ENCODE measurements around the gene COL20A1.
A peak's percentile ranks its signal among the peaks of the same experiment; 100 is the strongest.
"Not testable (repeated sequence)": the region's sequence is repeated elsewhere in the genome, so short reads cannot be mapped to it uniquely, and the experiment has no call there.

Gene COL20A1

DNA sequence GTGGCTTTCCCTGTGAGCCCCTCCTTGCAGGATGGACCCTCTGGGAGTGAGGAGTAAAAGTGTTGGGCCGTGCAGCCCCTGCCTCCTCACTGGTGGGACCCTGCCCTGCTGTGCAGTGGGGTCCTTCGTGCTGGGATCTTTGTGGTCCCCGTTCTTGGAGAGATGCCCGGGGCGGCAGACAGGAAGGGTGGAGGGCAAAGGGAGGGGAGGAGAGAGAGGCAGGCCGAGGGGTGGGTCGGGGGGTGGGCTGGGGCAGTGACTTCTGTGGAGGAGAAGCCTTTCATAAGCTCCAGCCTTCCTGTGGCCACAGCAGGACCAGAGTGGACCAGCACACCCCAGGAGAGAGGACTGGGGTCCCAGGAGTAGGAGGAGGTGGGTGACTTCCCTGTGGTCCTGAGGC is at the start of gene COL20A1:
Gene COL20A1, plus strand, starts transcription at position 283 of the 400 bp plus-strand sequence. CDS start 1,922 bp downstream, outside the sequence.
- peak within 1 kb of the TSS; percentile 20 for H3K27ac Mint-ChIP-seq
- H3K9me3 Mint-ChIP-seq, result no peaks in the 10 kb centered on the region
- H3K36me3 Mint-ChIP-seq, result peaks cover 5 to 17% of the 10 kb centered on the region in 2 donors
- H3K27me3 Mint-ChIP-seq, result peaks cover 29 to 31% of the 10 kb centered on the region in 2 donors
- DNase-seq, result no peak
- H3K4me3 Mint-ChIP-seq, result no peak within 1 kb of the TSS
- H3K4me1 Mint-ChIP-seq, result peaks cover 7 to 9% of the 10 kb centered on the region in 2 donors
- ATAC-seq (replicated peaks), result no peak

- Mint-ChIP-seq H3K36me3 (no peaks in the 10 kb centered on the region), H3K27me3 (peaks cover 37 to 55% of the 10 kb centered on the region in 2 donors), H3K9me3 (no peaks in the 10 kb centered on the region), H3K4me1 (peaks cover 0 to 3% of the 10 kb centered on the region in 2 donors), H3K27ac (no peak overlapping the region), H3K4me3 (no peak overlapping the region)
- ATAC-seq (replicated peaks), result no peak
- DNase-seq, result no peak
Measured at GRCh38 chr20:63243604-63244247, 49.3 kb upstream of the COL20A1 start.

DNA sequence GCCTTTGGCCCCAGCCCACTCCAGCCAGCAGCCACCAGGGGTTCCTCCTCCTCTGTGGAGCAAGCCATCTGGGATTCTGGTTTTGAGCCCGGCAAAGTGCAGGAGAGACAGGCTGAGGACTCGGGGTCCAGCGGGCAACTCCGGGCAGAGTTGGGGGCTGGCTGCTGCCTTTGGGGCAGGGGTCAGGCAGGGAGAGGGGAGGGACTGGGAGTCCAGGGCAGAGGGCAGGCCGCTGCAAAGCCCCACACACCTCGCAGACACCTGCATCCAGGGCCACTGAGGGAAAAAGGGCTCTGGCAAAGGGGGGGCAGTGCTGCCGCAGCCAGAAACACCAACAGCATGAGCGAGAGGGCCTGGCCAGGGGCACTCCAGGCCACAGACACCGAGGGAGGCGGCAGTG is 48.5 kb upstream of the COL20A1 start:
- H3K27ac Mint-ChIP-seq, result peak overlapping the region; percentile 47
- DNase-seq, result no peak
- no peak overlapping the region for H3K4me3 Mint-ChIP-seq
- no peak for ATAC-seq (replicated peaks)
- no peaks in the 10 kb centered on the region for H3K36me3 Mint-ChIP-seq
- no peaks in the 10 kb centered on the region for H3K9me3 Mint-ChIP-seq
- peaks cover 5 to 7% of the 10 kb centered on the region in 2 donors for H3K4me1 Mint-ChIP-seq
- peaks cover 45 to 63% of the 10 kb centered on the region in 2 donors for H3K27me3 Mint-ChIP-seq

- H3K4me1 Mint-ChIP-seq, result peaks cover 9 to 16% of the 10 kb centered on the region in 2 donors
- no peak overlapping the region for H3K27ac Mint-ChIP-seq
- no peak overlapping the region for H3K4me3 Mint-ChIP-seq
- no peaks in the 10 kb centered on the region for H3K9me3 Mint-ChIP-seq
- peak; percentile 18 to 34 for ATAC-seq (replicated peaks)
- H3K27me3 Mint-ChIP-seq, result peaks cover 56 to 84% of the 10 kb centered on the region in 2 donors
- no peaks in the 10 kb centered on the region for H3K36me3 Mint-ChIP-seq
- no peak for DNase-seq
Measured at GRCh38 chr20:63246490-63247288, 46.3 kb upstream of the COL20A1 start.

DNA sequence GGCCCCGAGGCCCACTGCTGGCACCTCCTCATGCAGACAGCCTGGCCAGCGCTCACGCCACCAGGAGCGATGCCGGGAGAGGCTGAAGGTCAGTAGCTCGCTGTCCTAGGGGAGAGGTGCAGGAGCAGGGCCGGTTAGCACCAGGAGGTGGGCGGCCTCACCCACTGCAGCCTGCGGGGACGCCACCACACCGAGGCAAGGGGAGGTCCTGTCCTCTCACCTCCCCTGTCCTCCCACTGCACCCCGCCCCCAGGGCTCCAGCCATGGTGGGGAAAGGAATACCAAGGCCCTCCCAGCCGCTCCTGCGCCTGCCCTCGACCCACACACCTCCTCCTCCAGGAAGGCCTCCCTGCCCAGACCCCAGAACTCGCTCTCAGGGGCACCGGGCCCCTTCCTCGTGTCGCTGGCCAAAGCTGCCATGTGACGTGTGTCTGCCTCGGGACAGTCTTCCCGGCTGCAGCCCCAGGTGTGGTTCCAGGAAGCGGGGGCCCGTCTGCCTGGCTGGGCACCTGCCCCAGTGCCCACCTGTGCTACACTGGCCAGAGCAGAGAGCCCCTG is 45.2 kb upstream of the COL20A1 start:
- Mint-ChIP-seq H3K4me3 (no peak overlapping the region), H3K27me3 (peaks cover 62 to 88% of the 10 kb centered on the region in 2 donors), H3K27ac (no peak overlapping the region), H3K36me3 (no peaks in the 10 kb centered on the region), H3K4me1 (peaks cover 11 to 19% of the 10 kb centered on the region in 2 donors), H3K9me3 (no peaks in the 10 kb centered on the region)
- no peak for ATAC-seq (replicated peaks)
- no peak for DNase-seq

DNA sequence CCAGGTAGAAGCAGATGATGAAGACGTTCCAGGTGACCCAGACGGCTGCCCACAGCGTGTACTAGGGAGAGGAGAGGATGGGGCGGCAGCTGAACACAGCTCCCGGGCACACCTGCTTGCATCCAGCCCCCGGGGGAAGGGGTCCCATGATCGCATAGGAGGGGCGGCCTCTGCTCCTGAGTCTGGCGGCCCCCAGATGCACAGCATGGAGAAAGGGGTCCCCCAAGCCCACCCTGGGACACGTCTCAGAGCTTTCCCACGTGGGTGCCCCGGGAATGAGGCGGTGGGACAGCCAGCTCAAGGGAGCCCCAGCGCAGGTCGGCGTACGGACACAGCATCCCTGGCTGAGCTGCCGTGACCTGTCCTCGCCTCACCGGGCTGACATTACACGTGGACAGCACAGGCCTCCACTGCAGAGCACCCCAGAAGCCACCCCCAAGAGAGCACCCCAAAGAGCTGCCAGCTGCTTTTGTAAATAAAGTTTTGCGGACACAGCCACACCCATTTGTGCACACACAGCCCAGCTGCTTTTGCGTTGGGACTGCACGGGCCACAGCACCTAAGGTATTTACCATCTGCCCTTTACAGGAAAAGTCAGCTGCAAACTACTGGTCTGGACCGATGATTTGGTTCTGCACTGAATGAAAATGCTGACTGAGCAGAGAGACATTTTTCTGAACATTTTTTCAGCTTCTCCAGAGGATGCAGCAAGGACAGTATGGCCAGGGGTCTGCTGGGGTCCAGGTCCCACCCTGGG is 44.0 kb upstream of the COL20A1 start:
- H3K36me3 Mint-ChIP-seq, result no peaks in the 10 kb centered on the region
- no peak overlapping the region for H3K27ac Mint-ChIP-seq
- peaks cover 62 to 91% of the 10 kb centered on the region in 2 donors for H3K27me3 Mint-ChIP-seq
- DNase-seq (no peak), ATAC-seq (replicated peaks) (no peak)
- H3K4me1 Mint-ChIP-seq, result peaks cover 16 to 30% of the 10 kb centered on the region in 2 donors
- H3K9me3 Mint-ChIP-seq, result no peaks in the 10 kb centered on the region
- H3K4me3 Mint-ChIP-seq, result no peak overlapping the region

- no peak for DNase-seq
- Mint-ChIP-seq H3K27me3 (peaks cover 60 to 87% of the 10 kb centered on the region in 2 donors), H3K27ac (no peak overlapping the region), H3K36me3 (no peaks in the 10 kb centered on the region), H3K4me1 (peaks cover 18 to 30% of the 10 kb centered on the region in 2 donors), H3K9me3 (no peaks in the 10 kb centered on the region), H3K4me3 (no peak overlapping the region)
- ATAC-seq (replicated peaks), result no peak
Measured at GRCh38 chr20:63249891-63250290, 43.1 kb upstream of the COL20A1 start.

DNA sequence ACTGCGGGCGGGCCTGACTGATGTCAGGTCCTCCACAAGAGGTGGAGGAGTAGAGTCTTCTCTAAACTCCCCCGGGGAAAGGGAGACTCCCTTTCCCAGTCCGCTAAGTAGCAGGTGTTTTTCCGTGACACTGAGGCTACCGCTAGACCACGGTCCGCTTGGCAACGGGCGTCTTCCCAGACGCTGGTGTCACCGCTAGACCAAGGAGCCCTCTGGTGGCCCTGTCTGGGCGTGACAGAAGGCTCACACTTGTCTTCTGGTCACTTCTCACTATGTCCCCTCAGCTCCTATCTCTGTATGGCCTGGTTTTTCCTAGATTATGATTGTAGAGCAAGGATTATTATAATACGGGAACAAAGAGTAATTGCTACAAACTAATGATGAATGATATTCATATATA is 41.6 kb upstream of the COL20A1 start:
- not testable (repeated sequence) for H3K9me3 Mint-ChIP-seq; H3K27ac Mint-ChIP-seq; DNase-seq; ATAC-seq (replicated peaks); H3K36me3 Mint-ChIP-seq; H3K4me3 Mint-ChIP-seq
- Mint-ChIP-seq H3K27me3 (peaks cover 66 to 87% of the 10 kb centered on the region in 2 donors), H3K4me1 (peaks cover 18 to 30% of the 10 kb centered on the region in 2 donors)

DNA sequence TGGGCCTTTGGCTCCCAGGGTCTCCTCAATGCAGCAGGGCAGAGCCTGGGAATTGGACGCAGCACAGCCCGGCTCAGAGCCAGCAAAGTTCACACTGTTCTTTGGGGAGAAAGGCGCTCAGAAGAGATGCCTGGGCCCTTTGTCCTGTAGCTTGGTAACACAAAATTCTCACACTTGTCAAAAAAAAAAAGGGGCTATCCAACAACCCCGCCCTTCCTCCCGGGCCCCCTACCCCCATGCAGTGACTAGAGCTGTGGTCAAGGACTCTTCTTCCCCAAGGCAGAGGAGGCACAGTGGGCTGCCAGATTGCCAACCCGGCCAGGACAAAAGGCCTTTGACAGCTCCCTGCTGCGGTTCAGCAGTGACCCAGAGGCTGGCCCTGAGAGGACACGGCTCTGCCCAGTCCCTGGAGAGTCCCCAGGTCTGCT is 40.7 kb upstream of the COL20A1 start:
- Mint-ChIP-seq H3K4me3 (no peak overlapping the region), H3K36me3 (no peaks in the 10 kb centered on the region), H3K4me1 (peaks cover 18 to 30% of the 10 kb centered on the region in 2 donors), H3K27me3 (peaks cover 75 to 88% of the 10 kb centered on the region in 2 donors), H3K27ac (no peak overlapping the region), H3K9me3 (no peaks in the 10 kb centered on the region)
- DNase-seq (no peak), ATAC-seq (replicated peaks) (no peak)

DNA sequence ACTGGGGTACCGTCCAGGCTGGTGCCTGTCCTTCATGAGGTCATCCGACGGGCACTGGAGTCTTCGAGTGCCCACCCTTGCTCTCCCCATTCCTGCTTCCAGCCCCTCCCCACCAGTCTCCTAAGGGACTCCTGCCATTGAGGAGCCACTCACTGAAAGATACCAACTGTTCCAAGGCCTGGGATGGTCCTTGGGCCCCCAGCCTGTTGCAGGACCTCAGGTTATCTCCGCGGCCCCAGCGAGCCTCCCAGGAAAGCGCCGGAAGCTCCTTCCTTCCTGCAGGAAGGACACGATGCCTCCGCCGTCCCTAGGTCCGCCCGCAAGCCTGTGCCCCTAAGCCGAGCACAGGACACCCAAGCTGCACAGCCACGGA is 39.9 kb upstream of the COL20A1 start:
- Mint-ChIP-seq H3K4me3 (peak overlapping the region in 1 of 2 donors; percentile 33), H3K27me3 (peaks cover 74 to 88% of the 10 kb centered on the region in 2 donors), H3K4me1 (peaks cover 18 to 30% of the 10 kb centered on the region in 2 donors)

GRCh38 chr20:63253438-63254231 is 39.4 kb upstream of the COL20A1 start:
- H3K4me3 Mint-ChIP-seq, result peak overlapping the region in 1 of 2 donors; percentile 33
- no peaks in the 10 kb centered on the region for H3K36me3 Mint-ChIP-seq
- H3K27me3 Mint-ChIP-seq, result peaks cover 73 to 89% of the 10 kb centered on the region in 2 donors
- ATAC-seq (replicated peaks), result peak in 1 of 2 donors; percentile 31
- H3K9me3 Mint-ChIP-seq, result no peaks in the 10 kb centered on the region
- no peak for DNase-seq
- H3K27ac Mint-ChIP-seq, result no peak overlapping the region
- peaks cover 16 to 30% of the 10 kb centered on the region in 2 donors for H3K4me1 Mint-ChIP-seq

More for the DNA sequence above, 39.9 kb upstream of the COL20A1 start:
- Mint-ChIP-seq H3K36me3 (no peaks in the 10 kb centered on the region), H3K27ac (no peak overlapping the region), H3K9me3 (no peaks in the 10 kb centered on the region)
- no peak for ATAC-seq (replicated peaks)
- DNase-seq, result no peak

DNA sequence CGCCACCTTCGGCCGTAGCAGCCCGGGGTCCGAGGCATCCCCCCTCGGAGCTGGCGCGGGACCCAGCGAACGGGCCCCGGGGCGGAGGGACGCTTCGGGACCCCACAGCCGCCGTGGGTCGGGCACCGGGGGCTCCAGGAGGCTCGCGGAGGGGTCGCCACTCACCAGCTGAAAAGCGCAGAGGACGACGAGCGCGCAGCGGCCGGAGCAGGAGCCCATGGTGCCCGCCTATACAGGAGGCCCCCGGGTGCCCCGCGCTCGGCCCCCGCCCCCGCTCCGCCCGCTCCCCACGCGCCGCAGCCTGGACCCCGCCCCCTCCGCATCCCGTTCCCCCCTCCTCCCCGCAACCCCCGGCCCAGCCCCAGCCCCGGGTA is 38.8 kb upstream of the COL20A1 start, which contains the start of gene NKAIN4:
Gene NKAIN4, minus strand, starts transcription at position 232 of the 374 bp plus-strand sequence. Its CDS starts 13 bp downstream, at position 219.
- DNase-seq (no peak), ATAC-seq (replicated peaks) (no peak)
- peak within 1 kb of the TSS; percentile 49 to 61 for H3K4me3 Mint-ChIP-seq
- H3K27me3 Mint-ChIP-seq, result peaks cover 71 to 88% of the 10 kb centered on the region in 2 donors
- H3K36me3 Mint-ChIP-seq, result no peaks in the 10 kb centered on the region
- H3K4me1 Mint-ChIP-seq, result peaks cover 15 to 25% of the 10 kb centered on the region in 2 donors
- no peak within 1 kb of the TSS for H3K27ac Mint-ChIP-seq
- H3K9me3 Mint-ChIP-seq, result no peaks in the 10 kb centered on the region

DNA sequence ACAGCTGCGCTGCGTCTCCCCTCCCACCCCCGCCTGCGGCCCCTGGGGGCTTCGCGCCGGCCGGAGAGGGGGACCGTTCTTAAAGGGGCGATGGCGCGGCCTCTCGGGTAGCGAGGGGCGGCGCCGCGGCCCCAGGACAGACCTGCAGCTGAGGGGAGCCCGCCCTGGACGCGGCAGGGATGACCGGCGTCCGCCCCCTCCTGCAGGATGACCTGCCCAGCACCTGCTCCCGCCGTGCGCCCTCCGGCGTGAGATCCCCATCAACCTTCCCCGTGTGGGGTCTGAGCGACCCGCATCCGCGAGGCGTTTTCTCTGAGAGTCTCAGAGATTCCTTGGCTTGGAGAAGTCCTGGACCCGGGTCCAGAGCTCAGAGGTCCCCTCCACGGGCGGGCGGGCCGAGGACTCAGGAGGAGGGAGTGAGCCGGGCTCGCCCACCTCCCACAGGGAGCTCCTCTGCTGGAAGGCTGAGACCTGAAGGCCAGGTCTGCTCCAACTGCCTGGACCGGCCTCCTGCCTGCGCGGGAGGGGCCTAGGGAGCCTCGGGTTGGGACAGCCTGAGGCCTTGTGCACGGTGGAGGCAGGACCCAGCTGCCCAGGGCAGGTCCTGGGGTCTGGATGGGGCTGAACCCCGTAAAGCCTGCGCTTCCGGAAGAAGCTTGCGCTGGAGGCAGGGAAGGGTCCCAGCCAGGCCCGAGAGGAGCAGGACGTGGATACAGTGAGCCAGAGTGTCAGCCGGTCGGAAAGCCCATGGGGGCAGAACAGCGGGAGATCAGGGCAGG is 38.2 kb upstream of the COL20A1 start:
- ATAC-seq (replicated peaks), result no peak
- Mint-ChIP-seq H3K27ac (no peak overlapping the region), H3K36me3 (no peaks in the 10 kb centered on the region), H3K4me3 (peak overlapping the region; percentile 49 to 61), H3K9me3 (no peaks in the 10 kb centered on the region), H3K4me1 (peaks cover 13 to 22% of the 10 kb centered on the region in 2 donors), H3K27me3 (peaks cover 68 to 88% of the 10 kb centered on the region in 2 donors)
- DNase-seq, result no peak

Data from stimulated activated naive B cell treated with anti-CD40 and anti-IgM and Interleukin-4, amounts not matched to agents 10 μg/mL and 1 μg/mL and 100 μg/mL, for 72 hours (primary cell).